ENCODE measurements around the gene ATG7.

Gene ATG7

DNA sequence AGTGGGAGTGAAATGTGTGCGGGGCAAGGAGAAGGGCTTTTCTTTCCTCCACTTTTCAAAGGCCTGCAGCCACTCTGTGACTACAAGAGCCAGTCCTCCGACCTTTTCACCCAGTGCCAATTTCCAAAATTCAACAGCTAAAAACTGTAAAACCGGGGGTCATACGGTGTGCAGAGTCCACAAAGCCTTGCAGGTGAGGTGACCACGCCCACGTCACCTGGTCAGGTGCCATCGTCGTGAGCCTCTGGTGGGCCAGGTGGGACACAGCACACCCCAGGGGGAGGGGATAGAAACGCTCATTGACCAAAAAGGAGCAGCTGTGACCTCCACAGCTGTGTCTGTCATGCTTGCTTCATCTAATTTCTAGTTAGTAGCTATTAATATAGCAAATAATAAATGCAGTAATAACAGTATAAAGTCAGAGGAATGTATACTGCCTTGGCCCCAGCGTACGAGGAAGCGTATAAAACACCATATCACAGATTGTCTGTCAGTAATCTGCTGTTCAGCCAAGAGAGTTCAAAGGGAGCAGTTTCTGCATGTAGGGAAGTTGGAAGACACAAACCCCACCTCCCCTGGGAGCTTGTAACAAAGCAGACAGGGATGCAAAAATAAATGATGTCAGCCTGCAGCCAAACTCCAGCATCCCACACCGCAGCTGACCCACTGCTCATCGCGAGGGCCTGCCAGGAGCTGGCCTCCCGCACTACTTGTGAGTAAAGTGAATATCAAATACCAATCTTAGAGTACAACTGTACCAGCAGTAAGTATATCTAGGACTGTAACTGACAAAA lies 284.9 kb downstream of the ATG7 start:
- no peak for DNase-seq

DNA sequence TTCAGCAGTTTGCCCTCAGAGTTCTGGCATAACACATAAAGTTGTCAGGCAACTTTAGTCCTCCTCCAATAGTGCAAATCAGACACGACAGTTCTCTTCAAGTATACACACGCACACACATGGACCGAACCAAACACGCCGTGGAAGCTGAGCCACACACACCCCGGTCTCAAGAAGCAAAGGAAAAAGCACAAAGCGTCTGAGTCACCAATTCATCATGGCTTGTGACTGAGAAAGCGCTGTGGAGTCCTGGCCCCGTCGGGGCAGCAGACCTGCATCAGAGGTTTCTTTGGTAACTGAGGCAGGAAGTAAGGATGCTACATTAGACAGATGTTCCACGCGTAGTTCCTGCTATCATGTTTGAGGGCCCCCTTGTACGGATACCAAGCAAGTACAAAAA lies 285.8 kb downstream of the ATG7 start:
- no peak for DNase-seq

DNA sequence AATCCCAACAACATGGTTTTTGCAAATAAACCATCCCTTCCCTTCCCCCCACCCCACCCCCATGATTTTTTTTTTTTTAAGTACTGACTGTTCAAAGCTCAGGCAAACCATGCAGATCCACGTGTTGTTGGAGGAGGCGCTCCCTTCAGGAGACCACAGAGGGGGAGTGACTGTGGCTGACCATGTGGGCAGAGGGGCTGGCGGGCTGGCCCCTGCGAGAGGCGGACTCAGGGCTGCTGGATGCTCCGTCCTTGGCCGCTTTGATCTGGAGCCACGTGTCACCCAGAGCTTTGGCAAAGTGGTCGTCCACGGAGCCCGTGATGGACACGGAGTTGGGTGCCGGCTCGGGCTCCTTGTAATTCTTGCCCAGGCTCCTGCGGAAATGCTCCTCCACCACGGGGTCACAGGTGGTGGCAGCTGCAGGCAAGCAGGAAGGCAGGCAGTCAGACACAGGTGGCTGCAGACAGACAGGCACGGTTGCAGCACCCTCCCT lies 286.3 kb downstream of the ATG7 start:
- DNase-seq = no peak

DNA sequence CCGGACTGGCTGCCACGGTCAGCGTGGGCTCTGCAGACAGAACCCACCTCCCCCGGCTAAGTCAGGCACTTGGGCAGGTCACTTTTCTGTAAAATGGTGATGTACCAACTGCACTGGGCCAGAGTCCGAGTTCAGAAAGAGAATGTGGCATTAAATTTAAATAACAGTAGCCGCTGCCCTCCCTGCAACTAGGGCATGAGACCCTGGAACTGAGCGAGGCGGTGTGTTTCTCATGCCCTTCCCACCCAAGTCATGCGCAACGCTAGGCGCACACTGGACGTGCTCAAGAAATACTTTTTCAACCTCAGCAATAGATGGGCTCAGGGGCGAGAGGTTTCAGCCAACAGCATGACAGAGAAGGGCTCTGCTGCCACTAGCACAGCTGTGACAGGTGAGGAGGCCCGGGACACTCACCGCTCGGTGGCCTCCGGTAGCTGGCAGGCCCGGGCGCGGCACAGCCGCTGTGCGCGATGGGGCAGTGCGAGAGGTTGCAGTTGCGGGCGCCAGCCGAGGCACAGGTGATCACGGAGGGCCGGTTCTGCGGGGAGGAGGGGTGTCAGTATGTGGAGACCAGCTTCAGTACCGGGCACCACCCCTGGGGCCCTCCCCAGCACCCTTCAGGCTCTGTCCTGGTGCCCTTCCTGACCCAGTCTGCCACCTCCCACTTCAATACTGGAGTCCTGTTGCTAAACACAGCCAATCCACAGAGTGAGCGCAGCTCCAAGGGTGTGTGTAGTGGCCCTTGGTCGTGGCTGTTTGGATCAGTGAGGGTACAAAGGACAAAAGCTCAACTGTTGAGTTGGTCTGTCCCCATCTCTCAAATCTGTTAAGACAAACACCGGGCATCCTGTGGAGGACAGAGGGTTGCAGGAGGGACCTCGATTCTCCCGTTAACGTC lies 287.0 kb downstream of the ATG7 start:
- peak in 1 of 2 donors; percentile 15 for DNase-seq

DNA sequence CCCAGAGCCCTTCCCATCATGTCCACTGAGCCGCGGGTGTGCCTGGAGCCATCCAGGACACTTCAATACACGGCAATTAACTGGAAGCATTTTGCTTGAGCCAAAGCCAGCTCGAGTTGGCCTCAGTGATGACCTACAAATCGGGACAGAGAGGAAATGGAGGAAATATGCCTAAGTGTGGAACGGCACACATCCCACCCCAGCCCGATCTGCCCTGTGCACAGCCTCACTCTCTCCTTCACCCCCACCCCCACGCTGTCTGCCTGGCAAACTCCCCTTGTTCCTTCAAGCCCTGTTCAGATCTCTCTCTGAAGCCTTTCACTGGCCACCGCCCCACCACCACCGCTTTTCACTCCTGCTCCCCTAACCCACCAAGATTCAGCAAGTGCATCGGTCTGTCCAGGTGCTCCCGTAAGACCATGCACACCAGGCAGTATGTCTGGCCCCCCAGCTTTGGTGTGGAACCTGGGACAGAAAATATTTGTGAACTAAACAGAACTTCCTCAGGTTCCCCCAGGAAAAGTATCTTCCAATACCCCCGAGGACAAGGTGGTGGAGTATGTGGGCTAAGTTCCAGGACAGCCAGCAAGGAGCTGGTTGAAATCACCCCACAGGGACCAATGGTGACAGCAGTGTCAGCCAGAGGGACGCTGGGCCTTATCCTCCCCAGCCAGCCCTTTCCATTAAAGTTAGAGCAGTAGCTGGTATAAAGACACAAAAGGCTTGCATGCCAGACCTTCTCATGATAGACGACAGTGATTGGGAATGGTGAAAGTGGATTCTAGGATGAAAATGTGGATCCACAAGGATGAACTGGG lies 287.8 kb downstream of the ATG7 start:
- DNase-seq = no peak

DNA sequence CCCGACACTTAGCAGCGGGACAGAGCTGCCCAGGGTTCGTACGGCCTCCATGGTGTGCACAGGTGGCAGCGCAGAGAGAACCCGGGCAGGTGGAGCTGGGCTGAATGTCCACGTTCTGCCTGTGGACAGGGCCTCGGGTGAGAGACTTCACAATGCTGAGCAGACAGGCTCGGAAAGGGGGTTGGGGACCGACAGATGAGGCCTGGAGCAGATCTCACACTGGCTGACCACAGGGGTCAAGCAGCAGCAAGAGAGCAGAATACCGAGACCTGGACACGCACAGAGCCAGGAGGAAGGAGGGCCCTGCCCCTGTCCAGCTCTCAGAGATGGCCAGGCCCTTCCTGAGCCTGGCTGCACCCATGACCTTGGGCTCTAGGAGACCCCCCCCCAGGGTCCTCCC lies 288.5 kb downstream of the ATG7 start:
- no peak for DNase-seq

DNA sequence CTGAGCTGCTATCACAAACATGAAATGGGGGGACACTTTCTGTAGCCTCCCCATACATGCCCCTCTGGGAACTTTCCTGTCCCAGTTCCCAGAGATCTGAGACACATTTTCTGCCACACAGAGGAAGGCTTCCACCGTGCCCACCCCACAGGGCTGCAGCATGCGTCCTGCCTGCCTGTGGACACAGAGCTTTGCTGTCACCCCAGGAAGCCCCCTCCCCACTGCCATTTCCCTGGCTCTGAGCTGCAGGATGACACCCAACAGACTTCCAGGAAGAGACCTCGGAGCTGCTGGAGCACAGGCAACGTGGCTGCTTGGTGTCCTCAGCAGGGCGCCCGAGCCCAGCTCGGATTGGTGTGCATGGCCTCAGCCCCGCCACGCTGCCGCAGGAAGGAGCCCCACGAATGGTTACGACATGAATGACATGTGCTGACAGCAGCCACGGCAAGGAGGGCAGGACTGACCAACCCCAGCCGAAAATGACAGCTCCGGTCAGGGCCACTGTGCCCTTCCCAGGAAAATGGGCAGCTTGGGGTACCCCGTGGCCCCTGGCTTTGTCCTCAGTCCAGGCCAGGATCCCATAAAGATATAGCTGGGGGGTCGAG lies 290.2 kb downstream of the ATG7 start:
- no peak for DNase-seq

DNA sequence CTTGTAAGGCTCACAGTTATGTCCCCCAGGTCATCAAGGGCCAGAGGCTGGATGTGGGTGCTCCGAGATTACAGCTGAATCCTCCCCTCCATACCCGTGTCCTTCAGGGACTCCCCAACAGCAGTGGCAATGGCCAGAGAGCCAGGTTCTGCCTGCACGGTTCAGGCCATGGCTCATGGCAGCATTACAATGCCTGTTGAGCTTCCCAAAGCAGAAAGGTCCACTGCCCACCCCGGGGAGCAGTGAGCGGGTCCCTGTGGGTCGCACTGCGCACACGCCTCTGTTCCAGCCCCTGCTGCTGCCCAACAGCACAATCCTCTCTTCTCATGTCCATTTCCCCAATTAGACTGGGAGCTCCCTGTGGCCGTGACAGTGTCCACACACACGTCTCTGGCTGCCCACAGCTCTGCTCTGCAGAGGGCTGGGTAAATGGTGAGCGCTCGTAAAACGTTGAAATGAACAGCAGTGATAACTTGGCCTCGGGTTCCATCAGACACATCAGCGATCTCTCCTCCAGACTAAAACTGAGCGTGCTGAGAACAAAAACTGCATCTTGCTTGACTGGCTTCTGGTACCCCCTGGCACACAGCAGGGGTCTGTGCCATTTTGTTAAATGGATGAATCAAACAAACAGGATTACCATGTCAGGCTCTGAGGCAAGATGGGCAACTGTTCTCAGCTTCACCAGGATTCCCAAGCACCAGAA lies 291.1 kb downstream of the ATG7 start:
- DNase-seq = no peak

DNA sequence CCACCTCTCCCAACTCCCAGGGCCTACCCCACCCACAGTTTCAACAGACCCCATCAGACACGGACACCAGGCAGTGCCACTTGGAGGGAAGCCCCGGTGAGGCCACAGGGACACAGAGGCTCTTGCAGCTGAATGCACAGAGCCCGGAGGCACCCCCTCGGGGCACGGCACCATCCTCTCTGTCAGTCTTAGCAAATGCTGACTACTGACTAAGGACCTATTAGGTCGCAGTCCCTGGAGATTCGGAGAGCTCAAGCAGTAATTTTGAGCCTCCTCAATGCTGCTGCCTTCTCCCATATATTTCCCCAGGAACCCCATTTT lies 291.6 kb downstream of the ATG7 start:
- no peak for DNase-seq

DNA sequence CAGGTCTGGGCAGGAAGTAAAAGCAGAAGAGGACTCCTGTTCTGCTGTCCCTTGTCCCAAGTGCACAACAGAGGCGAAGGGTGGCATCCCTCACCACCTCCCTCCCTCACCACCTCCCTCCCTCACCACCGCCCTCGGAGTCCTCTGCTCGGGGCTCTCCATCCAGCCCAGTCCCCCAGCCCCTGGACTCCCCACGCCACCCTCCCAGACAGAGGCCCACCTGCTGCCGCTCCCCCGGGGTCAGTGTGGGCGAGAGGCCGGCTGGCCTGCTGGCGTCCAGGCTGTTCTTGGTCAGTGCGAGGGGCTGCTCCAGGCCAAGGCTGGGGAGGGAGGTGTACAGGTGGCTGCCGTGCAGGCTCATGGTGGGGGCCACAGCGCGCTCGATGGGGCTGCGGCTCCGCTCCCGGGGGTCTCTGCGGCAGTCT lies 292.4 kb downstream of the ATG7 start:
- no peak for DNase-seq

DNA sequence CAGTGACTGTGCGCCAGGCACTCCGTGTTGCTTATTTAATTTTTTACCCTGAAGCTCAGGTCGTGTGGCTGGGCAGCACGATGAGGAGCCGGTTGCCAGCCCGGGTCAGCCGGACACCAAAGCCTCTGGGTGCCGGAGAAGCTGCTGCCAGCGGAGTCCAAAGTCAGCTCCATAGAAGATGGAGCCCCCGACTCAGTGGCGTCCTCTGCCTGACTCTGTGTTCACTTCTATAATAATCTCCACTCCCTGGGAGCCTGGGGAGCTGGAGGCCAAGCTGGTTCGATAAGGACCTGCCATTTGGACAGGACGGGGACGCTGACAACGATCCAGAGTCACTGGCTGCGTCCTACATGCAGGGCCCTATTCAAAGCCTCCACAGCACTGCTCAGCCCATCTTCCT lies 292.9 kb downstream of the ATG7 start:
- DNase-seq = no peak

DNA sequence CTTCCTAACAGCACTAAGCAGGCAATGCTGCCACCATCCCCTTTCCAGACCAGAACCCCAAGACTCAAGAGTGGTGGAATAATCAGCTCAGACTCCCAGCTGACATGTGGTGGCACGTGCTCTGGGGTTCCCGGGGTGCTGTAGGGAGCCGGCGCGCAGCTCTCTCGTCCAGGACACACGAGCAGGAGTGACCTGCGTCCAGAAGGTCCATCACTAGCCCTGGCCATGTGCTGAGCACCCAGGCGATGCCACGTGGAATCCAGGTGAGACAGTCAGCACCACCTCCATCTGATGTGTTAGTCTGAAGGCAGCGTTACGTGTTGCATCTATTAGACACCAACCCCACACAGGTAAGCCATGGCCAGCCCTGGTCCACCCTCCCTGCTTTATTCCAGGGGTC lies 293.3 kb downstream of the ATG7 start:
- no peak for DNase-seq

DNA sequence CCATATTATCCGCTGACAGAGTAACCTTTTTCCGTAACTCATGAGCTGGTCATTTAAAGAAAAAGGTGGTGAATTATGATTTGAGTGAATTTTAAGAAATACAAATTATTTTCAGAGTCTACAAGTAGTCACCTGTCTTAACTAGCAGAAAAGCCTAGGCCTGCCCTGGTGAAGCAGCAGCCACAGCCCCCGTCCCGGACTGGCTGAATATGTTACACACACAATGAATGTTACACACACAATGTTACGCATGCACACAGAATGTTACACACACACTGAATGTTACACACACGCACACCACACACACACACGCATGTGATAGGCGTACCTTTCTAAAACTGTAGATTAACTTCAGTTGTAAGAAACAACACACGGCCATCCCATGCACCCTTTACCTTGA lies 293.7 kb downstream of the ATG7 start:
- DNase-seq = no peak

DNA sequence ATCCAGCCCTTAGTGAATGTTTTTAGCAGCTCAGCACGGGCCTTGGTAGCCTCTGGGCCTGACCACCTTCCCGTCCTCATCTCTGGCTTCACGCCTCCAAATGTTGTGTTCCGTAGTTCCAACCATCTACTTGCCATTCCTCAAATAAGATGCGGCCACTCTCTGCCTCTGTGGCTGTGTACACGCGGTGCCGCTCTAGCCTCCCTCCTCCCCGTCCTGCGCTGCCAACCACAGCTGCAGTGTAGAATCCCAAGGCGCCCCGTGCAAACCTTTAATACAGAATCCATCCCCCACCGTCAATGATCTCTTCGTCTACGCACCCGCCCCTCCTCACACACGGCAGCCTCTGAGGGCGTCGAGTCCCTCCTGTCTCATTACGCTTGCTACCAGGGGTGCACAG lies 294.3 kb downstream of the ATG7 start:
- no peak for DNase-seq

DNA sequence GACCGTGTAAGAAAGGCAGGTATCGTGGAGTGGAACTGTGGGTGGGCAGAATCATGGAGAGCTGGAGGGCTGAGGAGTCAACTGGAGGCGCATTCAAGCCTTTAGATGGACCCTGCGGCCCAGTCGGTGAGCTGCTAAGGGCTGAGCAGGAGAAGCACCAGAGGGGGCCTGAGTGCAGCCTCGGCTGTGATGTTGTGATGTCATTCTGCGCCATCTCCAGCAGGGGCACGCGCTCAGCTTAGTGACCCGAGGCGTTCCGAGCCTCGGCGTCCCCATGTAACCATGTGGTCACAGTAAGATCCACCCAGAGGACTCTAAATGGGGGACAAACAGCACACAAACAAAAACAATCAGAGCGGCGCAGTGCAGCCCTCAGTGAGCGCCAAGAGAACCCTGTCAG lies 294.7 kb downstream of the ATG7 start:
- no peak for DNase-seq

DNA sequence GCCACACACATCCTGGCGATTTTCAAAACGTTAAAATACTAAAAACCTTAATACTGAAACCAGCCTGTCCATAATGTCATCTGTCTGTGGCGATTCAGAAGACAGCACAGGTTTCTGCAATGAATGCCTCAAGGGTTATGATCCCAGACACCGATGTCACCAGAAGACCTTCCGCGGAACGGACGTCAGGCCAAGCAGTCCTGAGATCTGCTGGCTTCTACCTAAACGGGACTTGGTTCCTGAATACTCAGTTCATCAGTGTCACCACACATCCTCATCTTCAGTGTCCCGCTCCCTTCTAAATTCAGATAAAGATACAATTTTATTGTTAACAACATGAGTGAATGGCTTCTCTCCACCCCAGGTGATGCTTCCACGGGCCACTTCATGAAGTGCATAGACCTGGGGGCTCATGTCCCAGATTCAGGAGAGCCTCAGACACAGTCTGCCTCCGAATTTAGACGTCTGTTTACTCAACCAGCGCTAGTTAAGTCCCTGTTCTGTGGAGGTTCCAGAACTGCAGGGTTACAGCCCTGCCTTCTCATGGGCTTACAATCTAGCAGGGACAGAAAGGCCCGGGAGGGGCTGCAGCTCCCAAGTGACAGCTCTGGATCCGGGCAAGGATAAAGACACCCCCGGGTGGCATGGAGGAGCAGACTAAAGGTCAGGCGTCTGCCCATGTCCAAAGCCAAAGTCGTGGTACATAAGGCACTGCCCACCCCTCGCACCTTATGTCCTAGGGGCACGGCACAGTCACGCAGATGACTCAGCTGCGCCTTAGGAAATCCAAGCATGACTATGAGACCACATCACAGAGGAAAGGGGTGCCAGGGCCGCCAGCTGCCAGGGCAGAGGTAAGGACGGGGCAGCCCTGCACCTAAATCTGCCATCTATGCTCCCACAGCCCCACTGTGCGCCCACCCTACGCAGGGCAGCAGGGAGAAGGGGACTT lies 295.6 kb downstream of the ATG7 start:
- DNase-seq = no peak

DNA sequence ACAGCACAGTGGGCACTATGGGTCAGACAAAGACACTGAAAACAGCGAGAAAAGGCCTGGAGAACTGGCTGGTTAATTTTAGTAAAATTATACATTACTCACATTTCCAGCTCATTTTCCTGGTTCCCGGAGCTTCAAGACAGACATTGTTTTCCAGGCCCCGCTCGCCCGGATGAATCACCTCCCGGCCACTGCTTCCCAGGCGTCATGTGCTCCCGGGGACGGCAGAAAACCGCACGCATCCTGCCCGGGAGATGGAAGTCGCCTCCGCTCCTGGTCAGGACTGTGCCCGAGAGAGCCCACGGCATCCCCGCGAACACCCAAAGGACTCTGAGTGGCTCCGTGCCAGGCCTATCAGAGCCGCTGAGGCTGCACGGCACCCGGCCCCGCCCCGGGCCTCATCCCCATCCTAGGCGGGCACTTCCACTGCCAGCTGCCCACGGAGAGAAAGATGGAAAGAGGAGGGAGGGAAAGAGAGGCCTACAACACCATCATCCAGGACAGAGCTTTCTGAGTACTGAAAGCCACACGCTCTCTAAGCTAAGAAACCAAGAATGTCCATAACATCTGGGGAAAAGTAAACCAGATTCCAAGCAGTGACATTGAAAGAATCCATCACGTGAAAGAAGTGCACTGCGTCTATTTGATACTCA lies 296.4 kb downstream of the ATG7 start:
- DNase-seq = peak; percentile 62 to 63

DNA sequence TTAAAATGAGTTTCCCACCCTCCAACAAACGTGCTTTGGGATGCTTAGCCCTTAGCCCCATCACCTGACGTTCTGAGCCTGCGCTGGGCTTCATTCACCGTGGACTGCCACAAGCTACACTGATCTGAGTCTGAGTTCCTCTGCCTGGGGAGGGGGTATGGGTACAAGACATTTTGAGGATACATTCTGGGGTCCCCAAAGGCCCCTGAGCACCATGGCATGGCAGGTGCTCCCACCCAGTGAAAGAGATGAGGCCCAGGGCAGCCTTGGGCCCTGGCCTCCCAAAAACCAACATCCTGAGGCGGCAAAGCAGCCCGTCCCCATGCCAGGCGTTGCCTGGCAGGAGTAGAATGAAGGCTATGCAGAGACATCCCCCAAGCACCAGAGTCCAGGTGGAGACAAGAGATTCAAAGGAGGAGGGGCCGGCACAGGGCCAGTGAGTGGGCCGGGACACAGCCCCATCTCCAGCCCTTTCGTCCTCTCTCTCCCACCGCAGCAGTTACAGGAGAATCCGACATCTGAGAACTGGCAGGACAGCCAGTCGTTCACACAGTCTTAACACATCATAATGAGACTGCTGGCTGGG lies 297.1 kb downstream of the ATG7 start:
- no peak for DNase-seq

DNA sequence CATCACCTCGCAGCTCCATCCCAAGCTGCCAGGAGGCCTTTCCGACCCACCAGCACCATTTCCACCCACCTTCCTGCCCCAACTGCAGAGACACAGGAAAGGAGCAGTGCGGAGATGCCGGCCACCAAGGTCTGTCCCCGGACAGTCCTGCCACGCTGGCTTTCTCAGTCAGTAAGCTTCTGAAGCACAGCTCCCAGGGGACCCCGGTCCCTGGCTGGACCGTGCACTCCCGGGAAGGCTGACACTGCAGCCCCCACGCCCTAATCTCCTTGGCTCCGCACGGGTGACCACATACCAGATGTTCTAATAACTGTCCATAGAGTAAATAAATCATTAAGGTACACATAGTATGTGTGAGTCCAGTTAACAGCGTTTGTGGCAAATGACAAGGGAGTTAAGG lies 298.1 kb downstream of the ATG7 start:
- DNase-seq = no peak
